LNCAP (cell line): ENCODE results near the gene ALS2.

Source experiments
- TF ChIP-seq, protein P1 (sequence below): fragments of 450-650 bp; IDR thresholded peaks from 2 replicates; pipeline ENCODE4 v1.5.1; 2017; ENCODE audit warnings: mild to moderate bottlenecking

ALS2 gene

DNA sequence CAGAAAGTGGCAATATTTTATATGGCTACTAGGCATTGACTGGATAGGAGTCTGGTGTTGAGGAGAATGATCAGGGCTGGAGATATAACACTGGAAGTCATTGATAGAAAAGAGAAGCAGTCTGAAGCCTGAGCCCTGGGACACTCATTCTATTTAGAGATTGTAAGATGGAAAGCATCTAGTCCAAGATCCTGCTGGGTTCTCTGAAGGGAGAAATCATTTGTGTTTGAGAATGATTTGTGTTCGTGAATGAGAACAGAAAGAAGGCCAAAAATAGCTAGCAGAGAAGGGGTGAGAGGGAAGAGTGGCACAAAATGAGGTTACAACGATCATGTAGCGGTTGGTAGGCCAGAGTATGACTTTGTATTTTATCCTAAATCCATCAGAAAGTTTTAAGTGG is 7.6 kb upstream of the ALS2 start:
- TF ChIP-seq, protein P1, sequence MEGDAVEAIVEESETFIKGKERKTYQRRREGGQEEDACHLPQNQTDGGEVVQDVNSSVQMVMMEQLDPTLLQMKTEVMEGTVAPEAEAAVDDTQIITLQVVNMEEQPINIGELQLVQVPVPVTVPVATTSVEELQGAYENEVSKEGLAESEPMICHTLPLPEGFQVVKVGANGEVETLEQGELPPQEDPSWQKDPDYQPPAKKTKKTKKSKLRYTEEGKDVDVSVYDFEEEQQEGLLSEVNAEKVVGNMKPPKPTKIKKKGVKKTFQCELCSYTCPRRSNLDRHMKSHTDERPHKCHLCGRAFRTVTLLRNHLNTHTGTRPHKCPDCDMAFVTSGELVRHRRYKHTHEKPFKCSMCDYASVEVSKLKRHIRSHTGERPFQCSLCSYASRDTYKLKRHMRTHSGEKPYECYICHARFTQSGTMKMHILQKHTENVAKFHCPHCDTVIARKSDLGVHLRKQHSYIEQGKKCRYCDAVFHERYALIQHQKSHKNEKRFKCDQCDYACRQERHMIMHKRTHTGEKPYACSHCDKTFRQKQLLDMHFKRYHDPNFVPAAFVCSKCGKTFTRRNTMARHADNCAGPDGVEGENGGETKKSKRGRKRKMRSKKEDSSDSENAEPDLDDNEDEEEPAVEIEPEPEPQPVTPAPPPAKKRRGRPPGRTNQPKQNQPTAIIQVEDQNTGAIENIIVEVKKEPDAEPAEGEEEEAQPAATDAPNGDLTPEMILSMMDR, result no peak

DNA sequence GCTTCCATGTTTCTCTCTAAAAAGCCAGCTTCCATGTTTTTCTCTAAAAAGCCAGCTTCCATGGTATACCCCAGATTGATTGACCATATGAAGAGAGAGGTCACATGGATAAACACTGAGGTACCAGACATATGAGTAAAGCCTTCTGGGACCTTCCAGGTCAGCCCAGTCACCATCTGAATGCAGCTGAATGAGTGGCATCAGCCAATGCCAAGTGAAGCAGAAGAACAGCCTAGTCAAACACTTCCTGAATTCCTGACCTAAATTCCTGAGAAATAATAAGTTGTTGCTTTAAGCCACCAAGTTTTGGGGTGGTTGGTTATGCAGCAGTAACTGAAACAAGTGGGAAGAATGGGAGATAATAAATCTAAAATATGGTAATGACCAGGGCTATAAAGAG is 5.7 kb upstream of the ALS2 start:
- TF ChIP-seq, protein P1, result no peak

DNA sequence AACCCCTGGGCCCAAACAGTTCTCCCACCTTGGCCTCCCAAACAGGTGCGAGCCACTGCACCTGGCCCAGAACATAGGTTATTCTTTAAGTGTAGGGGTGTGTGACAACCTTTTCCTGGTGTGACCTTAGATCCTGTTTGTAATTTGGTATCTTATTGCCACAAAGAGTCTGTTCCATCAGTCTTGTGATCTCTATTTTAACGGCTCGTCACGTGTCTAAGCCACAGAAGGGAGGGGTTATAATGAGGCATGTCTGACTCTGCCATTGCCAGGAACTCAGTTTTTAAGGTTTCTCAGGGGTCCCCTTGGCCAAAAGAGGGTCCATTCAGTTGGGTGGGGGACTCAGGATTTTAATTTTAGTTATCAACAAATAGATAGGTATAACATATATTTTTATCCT is 4.4 kb upstream of the ALS2 start:
- TF ChIP-seq, protein P1, result no peak

DNA sequence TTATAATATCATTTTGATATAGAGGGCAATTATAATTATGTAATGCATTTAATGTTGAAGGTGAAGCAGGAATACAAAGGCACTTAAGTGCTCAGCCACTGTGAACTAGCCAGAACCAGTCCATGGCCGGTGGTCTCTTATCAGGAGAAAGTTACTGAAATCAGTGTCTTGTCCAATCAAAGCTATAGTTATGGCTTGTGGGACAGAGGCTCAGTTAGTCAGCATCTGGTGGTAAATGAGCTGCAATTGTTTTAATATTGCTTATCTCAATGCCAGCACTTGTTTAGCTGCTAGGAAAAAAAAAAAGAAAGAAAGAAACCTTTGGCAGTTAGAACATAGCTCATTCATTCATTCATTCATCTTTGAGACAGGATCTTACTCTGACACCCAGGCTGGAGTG is 3.8 kb upstream of the ALS2 start:
- TF ChIP-seq, protein P1, result no peak

DNA sequence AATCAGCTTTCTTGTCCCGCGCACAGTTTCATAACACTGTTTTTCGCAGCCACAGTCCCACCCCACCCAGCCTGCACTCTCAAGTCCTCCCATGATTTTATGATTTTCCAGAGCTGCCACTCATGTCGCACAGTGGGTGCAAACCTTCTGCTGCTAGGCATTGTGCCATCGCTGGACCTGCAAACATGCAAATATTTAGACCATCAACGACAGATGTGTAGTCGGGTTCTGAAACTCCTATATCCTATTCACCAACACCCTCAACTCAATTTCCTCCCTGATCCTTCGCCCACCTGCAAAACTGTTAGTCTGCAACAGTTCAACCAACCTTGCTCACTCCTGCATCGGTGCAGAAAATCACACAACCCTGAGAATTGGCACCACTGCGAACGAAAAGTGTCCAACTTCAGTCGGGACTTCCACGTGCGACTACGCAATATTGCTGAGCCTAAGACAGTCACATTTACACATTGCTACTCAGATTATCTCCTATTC is 871 bp upstream of the ALS2 start:
- TF ChIP-seq, protein P1, result no peak

DNA sequence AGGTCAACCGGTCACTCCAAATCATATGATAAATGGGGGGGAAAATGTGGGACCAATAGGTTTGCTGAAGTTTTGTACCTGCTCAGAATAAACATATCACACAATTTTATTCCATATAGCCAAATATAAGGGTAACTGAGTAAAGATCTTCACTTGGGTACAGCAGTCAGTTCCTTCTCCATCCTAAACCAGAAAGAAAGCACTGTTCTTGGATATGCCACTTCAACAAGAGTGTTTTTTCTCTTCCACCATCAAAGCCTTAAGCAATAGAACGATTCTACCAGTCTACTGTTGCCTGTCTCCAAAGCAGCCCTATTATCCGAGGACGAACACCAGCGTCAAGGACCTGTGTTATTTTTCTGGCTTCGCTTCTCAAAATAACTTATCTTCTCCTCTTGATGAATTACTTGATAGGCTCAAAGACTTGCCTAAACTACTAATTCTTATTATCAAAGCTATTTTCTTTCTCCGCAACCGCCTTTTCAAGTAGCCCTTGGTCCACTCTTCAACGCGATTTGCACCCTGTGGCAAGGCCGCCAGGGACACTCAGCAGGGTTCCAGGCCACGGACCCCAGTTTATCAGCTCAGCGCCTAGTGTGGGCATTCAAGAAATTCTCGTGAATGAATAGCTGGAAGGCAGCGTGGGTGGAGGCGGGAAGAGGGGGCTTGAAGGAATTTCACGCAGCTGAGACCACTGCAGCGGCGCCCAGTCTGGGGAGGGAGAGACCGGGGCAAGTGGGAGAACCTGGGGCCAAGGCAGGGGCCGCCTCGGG is 646 bp downstream of the ALS2 start:
- TF ChIP-seq, protein P1, result no peak

DNA sequence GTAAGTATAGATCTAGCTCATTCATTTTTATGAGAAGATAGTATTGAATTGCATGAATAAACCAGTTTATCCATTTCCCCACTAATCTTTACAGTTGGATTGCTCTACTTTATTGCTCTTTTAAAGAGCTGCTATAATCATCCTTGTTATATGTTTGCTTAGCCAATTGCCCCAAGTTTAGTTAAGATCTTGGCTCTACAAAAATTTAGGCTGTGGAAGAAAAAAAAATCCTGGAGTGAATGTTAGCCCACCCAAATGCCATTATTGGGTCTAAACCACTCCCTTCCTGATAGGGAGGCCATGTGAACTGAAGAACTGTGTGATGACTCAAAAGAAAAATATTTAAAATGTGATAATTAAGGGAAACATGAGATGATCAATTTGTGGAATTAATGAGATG is 2.9 kb downstream of the ALS2 start:
- TF ChIP-seq, protein P1, result no peak
